SK-N-SH (cell line): ENCODE data around the gene KPNA4. TPM values are rescaled to one million over a fixed set of nuclear protein-coding genes. Genes with fewer than 3 reads are reported as not detected.

Experiments used
- CTCF ChIA-PET: fragments of 300-600, 350-600 bp; formaldehyde crosslinking; extraction: SDS; loops from one replicate; lab custom pipeline; 2021; lab: Yijun Ruan, JAX
- POLR2A ChIA-PET: fragments of 350-600 bp; sonication (Branson Sonifier 250); formaldehyde crosslinking; extraction: SDS; loops from one replicate; lab custom pipeline; 2020; ENCODE audit warnings: antibody characterized with exemption, inconsistent platforms; lab: Yijun Ruan, JAX
- DNase-seq: peaks from one replicate; pipeline ENCODE4 v3.0.0; 2012
- H2AFZ ChIP-seq: fragments of 200-600 bp; sonication (generic); 2 replicates; pipeline ENCODE4 v1.8.1; 2016; ENCODE audit warnings: antibody characterized with exemption, mild to moderate bottlenecking, low read depth
- H3F3A ChIP-seq: fragments of 200-600 bp; sonication (generic); replicated peaks from 2 replicates; pipeline ENCODE3; 2016; ENCODE audit warnings: antibody characterized with exemption, mild to moderate bottlenecking; ENCODE audit not compliant: insufficient read depth
- H3K27ac ChIP-seq, 2 experiments: fragments of 200-500 bp in 1 of 2; fragments of 200-600 bp in 1 of 2; sonication (Bioruptor generic) in 1 of 2; sonication (generic), shearing (Covaris generic) in 1 of 2; 2 replicates each; pipeline versions ENCODE4 v1.5.1 to v1.6.1; 2014 to 2016; ENCODE audit warnings: low read depth in 2 of 2, inconsistent platforms in 1 of 2, low read length in 1 of 2, mild to moderate bottlenecking in 1 of 2, mixed read lengths in 1 of 2
- H3K27me3 ChIP-seq: fragments of 200-600 bp; sonication (generic), shearing (Covaris generic); 2 replicates; pipeline ENCODE4 v1.6.1; 2016; ENCODE audit warnings: mixed run types; ENCODE audit not compliant: insufficient read depth
- H3K36me3 ChIP-seq, 2 experiments: fragments of 200-500 bp in 1 of 2; fragments of 200-600 bp in 1 of 2; sonication (Bioruptor generic) in 1 of 2; sonication (generic) in 1 of 2; replicated peaks in 1 of 2; 2 replicates each; pipeline versions ENCODE3 to v1.5.1; 2014 to 2016; ENCODE audit warnings: low read length in 1 of 2, mild to moderate bottlenecking in 1 of 2; ENCODE audit not compliant: insufficient read depth in 2 of 2, control insufficient read depth in 1 of 2
- H3K4me1 ChIP-seq, 2 experiments: fragments of 200-500 bp in 1 of 2; fragments of 200-600 bp in 1 of 2; sonication (Bioruptor generic) in 1 of 2; sonication (generic), shearing (Covaris generic) in 1 of 2; 2 replicates each; pipeline versions ENCODE4 v1.5.1 to v1.6.1; 2014 to 2016; ENCODE audit warnings: low read depth in 1 of 2, low read length in 1 of 2, mixed run types in 1 of 2; ENCODE audit not compliant: insufficient read depth in 2 of 2, control insufficient read depth in 1 of 2
- H3K4me2 ChIP-seq: fragments of 200-600 bp; sonication (generic), shearing (Covaris generic); 2 replicates; pipeline ENCODE4 v1.6.1; 2017; ENCODE audit warnings: mixed run types
- H3K4me3 ChIP-seq, 2 experiments: fragments of 200-500 bp in 1 of 2; fragments of 200-600 bp in 1 of 2; sonication (Bioruptor generic) in 1 of 2; sonication (generic), shearing (Covaris generic) in 1 of 2; 2 replicates each; pipeline versions ENCODE4 v1.5.1 to v1.8.1; 2014 to 2016; ENCODE audit warnings: low read depth in 2 of 2, inconsistent platforms in 1 of 2, low read length in 1 of 2, mild to moderate bottlenecking in 1 of 2, mixed read lengths in 1 of 2, moderate library complexity in 1 of 2
- H3K79me2 ChIP-seq: fragments of 200-600 bp; sonication (generic); 2 replicates; pipeline ENCODE4 v1.8.1; 2017; ENCODE audit warnings: mild to moderate bottlenecking; ENCODE audit not compliant: insufficient read depth
- H3K9ac ChIP-seq: fragments of 200-600 bp; sonication (generic); 2 replicates; pipeline ENCODE4 v1.6.1; 2017; ENCODE audit warnings: mixed run types
- H3K9me2 ChIP-seq: fragments of 200-600 bp; sonication (generic); 2 replicates; pipeline ENCODE4 v1.6.1; 2017; ENCODE audit warnings: mixed run types
- H3K9me3 ChIP-seq: fragments of 200-600 bp; sonication (generic); 2 replicates; pipeline ENCODE4 v1.6.1; 2017; ENCODE audit warnings: mixed run types, mild to moderate bottlenecking, moderate library complexity
- H4K20me1 ChIP-seq: fragments of 200-600 bp; sonication (generic); 2 replicates; pipeline ENCODE4 v1.6.1; 2017; ENCODE audit warnings: mild to moderate bottlenecking, mixed run types; ENCODE audit not compliant: insufficient read depth
- CHD2 ChIP-seq: fragments of 150-350 bp; IDR thresholded peaks from 2 replicates; pipeline ENCODE4 v1.6.1; 2018; ENCODE audit warnings: low read length; ENCODE audit not compliant: partially characterized antibody
- ELF1 ChIP-seq: IDR thresholded peaks from 2 replicates; pipeline ENCODE4 v1.4.0; 2012
- EP300 ChIP-seq, 2 experiments: IDR thresholded peaks; 2 replicates each; pipeline versions ENCODE4 v1.4.0 to v1.6.1; 2012; ENCODE audit warnings: borderline replicate concordance in 1 of 2, low read depth in 1 of 2, low read length in 1 of 2
- FOXJ3 ChIP-seq: sonication (generic); formaldehyde crosslinking; IDR thresholded peaks from 2 replicates; pipeline ENCODE4 v1.5.1; 2020; ENCODE audit warnings: mild to moderate bottlenecking, missing genetic modification reagents
- FOXM1 ChIP-seq: IDR thresholded peaks from 2 replicates; pipeline ENCODE4 v1.4.0; 2012; ENCODE audit warnings: low read depth, mild to moderate bottlenecking
- GABPA ChIP-seq: IDR thresholded peaks from 2 replicates; pipeline ENCODE4 v1.4.0; 2012; ENCODE audit warnings: low read depth, mild to moderate bottlenecking
- IRF3 ChIP-seq: fragments of 150-350 bp; IDR thresholded peaks from 2 replicates; pipeline ENCODE4 v1.6.1; 2016; ENCODE audit warnings: mild to moderate bottlenecking, low read depth, low read length
- MAX ChIP-seq: IDR thresholded peaks from 2 replicates; pipeline ENCODE4 v1.4.0; 2012; ENCODE audit warnings: low read depth
- MEF2A ChIP-seq: IDR thresholded peaks from 2 replicates; pipeline ENCODE4 v1.4.0; 2012; ENCODE audit warnings: low read depth, borderline replicate concordance
- MXI1 ChIP-seq: IDR thresholded peaks from 2 replicates; pipeline ENCODE4 v1.6.1; 2012; ENCODE audit warnings: mild to moderate bottlenecking, low read depth, low read length, improper control_type of control experiment
- NFIC ChIP-seq: IDR thresholded peaks from 2 replicates; pipeline ENCODE4 v1.4.0; 2012; ENCODE audit warnings: borderline replicate concordance
- NRF1 ChIP-seq: IDR thresholded peaks from 2 replicates; pipeline ENCODE4 v1.6.1; 2012; ENCODE audit warnings: low read depth, mild to moderate bottlenecking, low read length
- PBX3 ChIP-seq: IDR thresholded peaks from 2 replicates; pipeline ENCODE4; 2012
- POLR2AphosphoS5 ChIP-seq: IDR thresholded peaks from 2 replicates; pipeline ENCODE4 v1.6.1; 2012; ENCODE audit warnings: low read depth, low read length
- RAD21 ChIP-seq: IDR thresholded peaks from 2 replicates; pipeline ENCODE4 v1.6.1; 2012; ENCODE audit warnings: mild to moderate bottlenecking, low read length
- SIN3A ChIP-seq: IDR thresholded peaks from 2 replicates; pipeline ENCODE4 v1.6.1; 2012; ENCODE audit warnings: low read depth, mild to moderate bottlenecking, low read length, moderate library complexity, borderline replicate concordance
- SMC3 ChIP-seq: IDR thresholded peaks from 2 replicates; pipeline ENCODE4 v1.6.1; 2012; ENCODE audit warnings: low read depth, low read length, improper control_type of control experiment
- TAF1 ChIP-seq: IDR thresholded peaks from 2 replicates; pipeline ENCODE4 v1.6.1; 2012; ENCODE audit warnings: low read depth, mild to moderate bottlenecking, low read length, moderate library complexity, borderline replicate concordance
- YY1 ChIP-seq: IDR thresholded peaks from 2 replicates; pipeline ENCODE4 v1.4.0; 2012; ENCODE audit warnings: low read depth, mild to moderate bottlenecking
- ZBTB33 ChIP-seq: IDR thresholded peaks from 2 replicates; pipeline ENCODE4 v1.4.0; 2012; ENCODE audit warnings: low read depth, borderline replicate concordance
- WGBS: methylation state at CpG from one replicate; pipeline ENCODE4 v1.1.6; 2017; ENCODE audit warnings: low lambda C conversion rate; 5-methylcytosine and 5-hydroxymethylcytosine counted together
- polyA plus RNA-seq, 3 experiments: library from polyadenylated mRNA; depleted of rRNA; stranded (reverse); fragments of >200 nt; gene quantifications; 2 replicates each; pipeline ENCODE4 v1.2.3, GENCODE V29; 2012
- TF ChIP-seq, protein P1 (sequence below): IDR thresholded peaks from 2 replicates; pipeline ENCODE4 v1.4.0; 2012; ENCODE audit warnings: low read depth, borderline replicate concordance

KPNA4 gene
- polyA plus RNA-seq, 1 of the 3 experiments (the other 2 are of a cell fraction): 7.4 TPM

GRCh38 chr3:160464971-160465370 lies 100.4 kb downstream of the KPNA4 start:
- Histone ChIP-seq H2AFZ (no peak overlapping the region), H3K36me3 (no peaks in the 10 kb centered on the region), H4K20me1 (no peaks in the 10 kb centered on the region), H3K4me3 (no peak overlapping the region), H3K27ac (no peak overlapping the region), H3K79me2 (no peaks in the 10 kb centered on the region), H3K9ac (no peak overlapping the region), H3F3A (no peaks in the 10 kb centered on the region), H3K27me3 (no peaks in the 10 kb centered on the region), H3K4me1 (no peaks in the 10 kb centered on the region), H3K9me2 (no peaks in the 10 kb centered on the region), H3K9me3 (no peaks in the 10 kb centered on the region), H3K4me2 (no peak overlapping the region)
- TF ChIP-seq EP300 (IDR thresholded peaks at IDR 0.05; ENCODE audit: borderline replicate concordance in 1 of 2, low read depth in 1 of 2, low read length in 1 of 2) (no peak), MXI1 (no peak), SIN3A (no peak), NFIC (no peak), PBX3 (peak; percentile 4; the same call in 1 of the 2 replicates)
- POLR2A ChIA-PET: no interaction called here
- CTCF ChIA-PET: interaction anchor here (0.9 to 1.4 kb wide), 2 partner anchors 9 to 52 kb away, joined by 3 read pairs; no protein-coding TSS in a partner anchor
- WGBS: 83% methylated on average over 1 of the region's 1 CpG
- no peak for DNase-seq

DNA sequence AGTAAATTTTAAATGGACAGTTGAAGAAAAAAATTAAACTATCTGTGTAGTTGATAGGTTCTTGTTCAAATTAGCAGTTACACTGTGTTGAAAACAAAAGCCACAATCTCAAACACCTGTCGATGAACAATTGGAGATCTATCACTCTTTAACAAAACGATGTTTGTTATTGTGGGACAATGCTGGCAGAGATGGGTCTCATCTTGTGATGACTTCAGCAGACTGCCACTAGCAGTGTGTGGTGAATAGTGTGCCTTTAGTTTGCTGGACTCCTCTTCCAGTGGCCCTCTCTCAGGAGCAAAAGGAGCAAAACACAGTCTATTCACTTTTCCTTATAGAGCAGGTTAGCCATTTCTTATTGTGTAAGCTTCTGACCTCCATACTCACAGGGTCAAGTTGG lies 101.0 kb downstream of the KPNA4 start:
- no peaks in the 10 kb centered on the region for H3K9me3 ChIP-seq
- H2AFZ ChIP-seq: no peak overlapping the region
- DNase-seq: no peak
- no peak overlapping the region for H3K4me2 ChIP-seq
- no peaks in the 10 kb centered on the region for H4K20me1 ChIP-seq
- H3K36me3 ChIP-seq: no peaks in the 10 kb centered on the region
- ChIA-PET POLR2A (no interaction called here), CTCF (interaction anchor here (0.9 to 1.4 kb wide), 3 partner anchors 9 to 432 kb away, joined by 3 to 4 read pairs (median 3); no protein-coding TSS in a partner anchor)
- WGBS: 96% methylated on average over 2 of the region's 2 CpGs
- H3K4me1 ChIP-seq: no peaks in the 10 kb centered on the region
- no peaks in the 10 kb centered on the region for H3F3A ChIP-seq
- H3K27me3 ChIP-seq: no peaks in the 10 kb centered on the region
- H3K79me2 ChIP-seq: no peaks in the 10 kb centered on the region
- no peaks in the 10 kb centered on the region for H3K9me2 ChIP-seq
- H3K27ac ChIP-seq: no peak overlapping the region
- no peak overlapping the region for H3K9ac ChIP-seq
- no peak overlapping the region for H3K4me3 ChIP-seq
- TF ChIP-seq MAX (no peak), NRF1 (no peak), CHD2 (no peak), SMC3 (no peak), ELF1 (no peak), TAF1 (no peak), EP300 (IDR thresholded peaks at IDR 0.05; ENCODE audit: borderline replicate concordance in 1 of 2, low read depth in 1 of 2, low read length in 1 of 2) (no peak), ZBTB33 (no peak), POLR2AphosphoS5 (no peak), GABPA (no peak), MEF2A (no peak), PBX3 (no peak), RAD21 (no peak), NFIC (no peak), YY1 (no peak), IRF3 (no peak), FOXM1 (no peak), FOXJ3 (CRISPR knock-in tag) (no peak)
- TF ChIP-seq, protein P1, sequence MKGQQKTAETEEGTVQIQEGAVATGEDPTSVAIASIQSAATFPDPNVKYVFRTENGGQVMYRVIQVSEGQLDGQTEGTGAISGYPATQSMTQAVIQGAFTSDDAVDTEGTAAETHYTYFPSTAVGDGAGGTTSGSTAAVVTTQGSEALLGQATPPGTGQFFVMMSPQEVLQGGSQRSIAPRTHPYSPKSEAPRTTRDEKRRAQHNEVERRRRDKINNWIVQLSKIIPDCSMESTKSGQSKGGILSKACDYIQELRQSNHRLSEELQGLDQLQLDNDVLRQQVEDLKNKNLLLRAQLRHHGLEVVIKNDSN: no peak
